ENCODE results near the gene DHODH. TPM values are rescaled to one million over a fixed set of nuclear protein-coding genes. Genes with fewer than 3 reads are reported as not detected.

DHODH gene
- total and polyA plus RNA-seq, 10 of the 15 experiments (the other 5 are each of a cell fraction or from before 2014, with no cell fraction given), result 3.4 to 23.3 (median 13.2) TPM

DNA sequence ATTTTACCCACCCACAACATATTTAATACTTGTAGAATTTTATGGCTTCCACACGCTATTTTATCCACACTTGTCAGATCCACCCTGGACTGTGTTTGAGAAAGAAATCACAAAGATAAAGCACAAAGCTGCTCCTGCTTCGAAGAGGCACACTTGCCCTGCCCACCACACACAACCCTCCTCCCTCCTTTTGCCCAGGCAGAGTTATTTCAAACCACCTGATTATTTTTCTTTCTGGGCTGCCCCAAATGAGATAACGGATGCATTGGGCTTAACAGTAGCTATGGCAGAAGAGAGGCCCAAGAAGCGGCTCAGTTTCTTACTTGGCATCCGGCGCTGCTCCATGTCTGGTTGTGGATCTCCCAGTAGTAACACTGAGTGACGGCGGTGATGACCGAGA is 35.5 kb upstream of the DHODH start (continued):
- TF ChIP-seq RUNX3 (IDR thresholded peaks at IDR 0.05; ENCODE audit: low read length), result no peak

DNA sequence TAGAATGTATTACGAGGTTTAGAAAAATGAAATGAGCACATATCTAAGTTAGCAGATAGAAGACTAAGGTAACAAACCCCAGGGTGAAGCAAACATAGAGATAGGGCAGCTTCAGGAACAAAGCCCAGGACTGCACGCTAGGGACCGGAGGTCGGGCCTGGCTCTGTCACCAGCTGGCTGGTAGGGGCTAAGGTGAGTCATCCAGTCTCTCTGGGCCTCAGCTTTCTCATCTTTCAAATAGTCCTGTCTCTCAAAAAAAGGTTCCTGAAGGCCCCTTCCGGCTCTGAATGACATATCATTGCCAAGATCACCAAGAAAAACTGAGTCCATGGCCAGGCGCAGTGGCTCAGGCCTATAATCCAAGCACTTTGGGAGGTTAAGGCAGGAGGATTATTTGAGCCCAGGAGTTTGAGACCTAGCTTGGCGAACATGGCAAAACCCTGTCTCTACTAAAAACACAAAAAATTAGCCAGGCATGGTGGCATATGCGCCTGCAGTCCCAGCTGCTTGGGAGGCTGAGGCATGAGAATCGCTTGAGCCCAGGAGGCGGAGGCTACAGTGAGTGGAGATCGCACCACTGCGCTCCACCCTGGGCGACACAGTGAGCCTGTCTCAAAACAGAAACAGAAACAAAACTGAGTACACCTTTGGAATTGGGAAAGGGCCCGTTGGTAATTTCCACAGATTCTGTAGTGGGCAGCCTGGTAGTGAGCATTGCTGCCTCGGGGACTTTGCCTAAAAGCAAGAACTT is 34.3 kb upstream of the DHODH start:
- Histone ChIP-seq H3K4me2 (ENCODE audit: control insufficient read depth, insufficient read depth) (no peak overlapping the region), H3K4me3 (no peak overlapping the region), H4K20me1 (ENCODE audit: control insufficient read depth, insufficient read depth) (no peaks in the 10 kb centered on the region), H3K4me1 (ENCODE audit: control insufficient read depth, insufficient read depth, low read length) (no peaks in the 10 kb centered on the region), H3K36me3 (ENCODE audit: control insufficient read depth in 2 of 2, insufficient read depth in 2 of 2, low read length in 1 of 2) (no peaks in the 10 kb centered on the region), H3K9me3 (replicated peaks; ENCODE audit: control insufficient read depth, insufficient read depth, low read length) (no peaks in the 10 kb centered on the region), H3K27me3 (replicated peaks in 1 of 2; ENCODE audit: control insufficient read depth in 2 of 2, insufficient read depth in 2 of 2, low read length in 1 of 2) (no peaks in the 10 kb centered on the region; a peak in 1 of 4 replicates), H3K9ac (ENCODE audit: control insufficient read depth, insufficient read depth, low read length) (no peak overlapping the region), H3K79me2 (ENCODE audit: control insufficient read depth, insufficient read depth, low read length) (no peaks in the 10 kb centered on the region), H3K27ac (ENCODE audit: control insufficient read depth, insufficient read depth) (no peak overlapping the region), H2AFZ (ENCODE audit: control insufficient read depth, low read depth, low read length) (no peak overlapping the region)
- intact Hi-C loops (cut with micrococcal nuclease; ENCODE audit: unreplicated experiment) (no loop called here), in situ Hi-C loops (cut with MboI) (no loop called here)
- TF ChIP-seq NFXL1 (IDR thresholded peaks at IDR 0.05; ENCODE audit: borderline replicate concordance), result no peak
- TF ChIP-seq, protein P1, sequence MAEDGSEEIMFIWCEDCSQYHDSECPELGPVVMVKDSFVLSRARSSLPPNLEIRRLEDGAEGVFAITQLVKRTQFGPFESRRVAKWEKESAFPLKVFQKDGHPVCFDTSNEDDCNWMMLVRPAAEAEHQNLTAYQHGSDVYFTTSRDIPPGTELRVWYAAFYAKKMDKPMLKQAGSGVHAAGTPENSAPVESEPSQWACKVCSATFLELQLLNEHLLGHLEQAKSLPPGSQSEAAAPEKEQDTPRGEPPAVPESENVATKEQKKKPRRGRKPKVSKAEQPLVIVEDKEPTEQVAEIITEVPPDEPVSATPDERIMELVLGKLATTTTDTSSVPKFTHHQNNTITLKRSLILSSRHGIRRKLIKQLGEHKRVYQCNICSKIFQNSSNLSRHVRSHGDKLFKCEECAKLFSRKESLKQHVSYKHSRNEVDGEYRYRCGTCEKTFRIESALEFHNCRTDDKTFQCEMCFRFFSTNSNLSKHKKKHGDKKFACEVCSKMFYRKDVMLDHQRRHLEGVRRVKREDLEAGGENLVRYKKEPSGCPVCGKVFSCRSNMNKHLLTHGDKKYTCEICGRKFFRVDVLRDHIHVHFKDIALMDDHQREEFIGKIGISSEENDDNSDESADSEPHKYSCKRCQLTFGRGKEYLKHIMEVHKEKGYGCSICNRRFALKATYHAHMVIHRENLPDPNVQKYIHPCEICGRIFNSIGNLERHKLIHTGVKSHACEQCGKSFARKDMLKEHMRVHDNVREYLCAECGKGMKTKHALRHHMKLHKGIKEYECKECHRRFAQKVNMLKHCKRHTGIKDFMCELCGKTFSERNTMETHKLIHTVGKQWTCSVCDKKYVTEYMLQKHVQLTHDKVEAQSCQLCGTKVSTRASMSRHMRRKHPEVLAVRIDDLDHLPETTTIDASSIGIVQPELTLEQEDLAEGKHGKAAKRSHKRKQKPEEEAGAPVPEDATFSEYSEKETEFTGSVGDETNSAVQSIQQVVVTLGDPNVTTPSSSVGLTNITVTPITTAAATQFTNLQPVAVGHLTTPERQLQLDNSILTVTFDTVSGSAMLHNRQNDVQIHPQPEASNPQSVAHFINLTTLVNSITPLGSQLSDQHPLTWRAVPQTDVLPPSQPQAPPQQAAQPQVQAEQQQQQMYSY (CRISPR knock-in tag; IDR thresholded peaks at IDR 0.05), result no peak
- TF ChIP-seq MYC (IDR thresholded peaks at IDR 0.05; ENCODE audit: insufficient read depth, insufficient read length, insufficient replicate concordance, low read length, severe bottlenecking), result no peak
- TF ChIP-seq, protein P2, sequence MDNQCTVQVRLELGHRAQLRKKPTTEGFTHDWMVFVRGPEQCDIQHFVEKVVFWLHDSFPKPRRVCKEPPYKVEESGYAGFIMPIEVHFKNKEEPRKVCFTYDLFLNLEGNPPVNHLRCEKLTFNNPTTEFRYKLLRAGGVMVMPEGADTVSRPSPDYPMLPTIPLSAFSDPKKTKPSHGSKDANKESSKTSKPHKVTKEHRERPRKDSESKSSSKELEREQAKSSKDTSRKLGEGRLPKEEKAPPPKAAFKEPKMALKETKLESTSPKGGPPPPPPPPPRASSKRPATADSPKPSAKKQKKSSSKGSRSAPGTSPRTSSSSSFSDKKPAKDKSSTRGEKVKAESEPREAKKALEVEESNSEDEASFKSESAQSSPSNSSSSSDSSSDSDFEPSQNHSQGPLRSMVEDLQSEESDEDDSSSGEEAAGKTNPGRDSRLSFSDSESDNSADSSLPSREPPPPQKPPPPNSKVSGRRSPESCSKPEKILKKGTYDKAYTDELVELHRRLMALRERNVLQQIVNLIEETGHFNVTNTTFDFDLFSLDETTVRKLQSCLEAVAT (IDR thresholded peaks at IDR 0.05), result no peak
- TF ChIP-seq JUND (IDR thresholded peaks at IDR 0.05; ENCODE audit: low read depth, low read length), result no peak
- POLR2A ChIA-PET, result interaction anchor here (0.5 kb wide), 1 partner anchor 292 kb away, joined by 3 read pairs; no protein-coding TSS in a partner anchor
- CTCF ChIA-PET, result interaction anchor here (0.8 kb wide), 1 partner anchor 12 kb away, joined by 3 read pairs; no protein-coding TSS in a partner anchor
- no peak for DNase-seq (ENCODE audit: low read depth, low spot score)
- no TSS peak for BruUV-seq (replicated peaks)
- SMC1A ChIA-PET (ENCODE audit: uncharacterized antibody, unreplicated experiment), result interaction anchor here (0.6 kb wide), 2 partner anchors 355 to 1198 kb away, joined by 3 read pairs; no protein-coding TSS in a partner anchor
- 67% methylated on average over 15 of the region's 15 CpGs for WGBS (ENCODE audit: insufficient coverage, insufficient replicate concordance, low lambda C conversion rate, missing lambda C conversion rate)
- no peak for ATAC-seq
- RAD21 ChIA-PET (ENCODE audit: unreplicated experiment), result no interaction called here
- no peak for FAIRE-seq

Measured in GM12878 (cell line).